HCT116 (cell line): Measurements from ENCODE around the gene CGB7. TPM values are rescaled to one million over a fixed set of nuclear protein-coding genes. Genes with fewer than 3 reads are reported as not detected.

ENCODE experiments used
- ATAC-seq: fragments of 200-7000 bp; cut with Tn5 transposase; 2 replicates; pipeline ENCODE4 v1.9.1; 2020; ENCODE audit warnings: mild to moderate bottlenecking, moderate library complexity
- BruUV-seq: library from RNA; stranded (reverse); fragments of 400-500 nt; replicated peaks from 2 replicates; lab custom pipeline; 2021; lab: Mats Ljungman, UMichigan
- CTCF ChIA-PET: fragments of 300-600 bp; sonication (Branson Sonifier 250); formaldehyde crosslinking; loops from one replicate; lab custom pipeline; 2021; ENCODE audit warnings: antibody characterized with exemption; lab: Charles Lee
- POLR2A ChIA-PET: fragments of 300-600, 350-600 bp; sonication (Branson Sonifier 250); formaldehyde crosslinking; loops from one replicate; lab custom pipeline; 2021; ENCODE audit warnings: antibody characterized with exemption; lab: Charles Lee
- RAD21 ChIA-PET, 2 experiments: fragments of 300-600 bp; sonication (Branson Sonifier 250); formaldehyde crosslinking; loops; one replicate each; lab custom pipeline; 2023; ENCODE audit warnings: low total read pairs in 2 of 2; ENCODE audit not compliant: uncharacterized antibody in 2 of 2, unreplicated experiment in 2 of 2, low non-redundant PET in 1 of 2; lab: Charles Lee
- DNase-seq: peaks from one replicate; pipeline ENCODE4 v3.0.0-alpha.2; 2010; ENCODE audit warnings: low read depth, low spot score
- H2AFZ ChIP-seq: fragments of 200-600 bp; shearing (Covaris generic), sonication (generic); 2 replicates; pipeline ENCODE4 v1.6.1; 2017; ENCODE audit warnings: low read depth, mixed run types, mixed read lengths, antibody characterized with exemption, low read length; ENCODE audit not compliant: poor library complexity, severe bottlenecking
- H3K27ac ChIP-seq: 2 replicates; pipeline ENCODE4 v1.5.1; 2012; ENCODE audit warnings: low read depth, low read length
- H3K27me3 ChIP-seq: fragments of 200-600 bp; sonication (generic); 2 replicates; pipeline ENCODE4 v1.6.1; 2016; ENCODE audit warnings: mixed run types, low read length, mixed read lengths; ENCODE audit not compliant: insufficient read depth
- H3K36me3 ChIP-seq, 2 experiments: fragments of 200-500 bp in 1 of 2; fragments of 200-600 bp in 1 of 2; sonication (Bioruptor generic) in 1 of 2; sonication (generic) in 1 of 2; 2 replicates each; pipeline versions ENCODE4 v1.5.1 to v1.6.1; 2014 to 2016; ENCODE audit warnings: low read length in 2 of 2, inconsistent platforms in 1 of 2, mixed read lengths in 1 of 2, mixed run types in 1 of 2; ENCODE audit not compliant: insufficient read depth in 2 of 2, control insufficient read depth in 1 of 2
- H3K4me1 ChIP-seq, 2 experiments: fragments of 200-600 bp in 1 of 2; sonication (generic) in 1 of 2; 2 replicates each; pipeline versions ENCODE4 v1.5.1 to v1.6.1; 2012 to 2017; ENCODE audit warnings: low read length in 2 of 2, inconsistent platforms in 1 of 2, mild to moderate bottlenecking in 1 of 2, mixed read lengths in 1 of 2, mixed run types in 1 of 2, moderate library complexity in 1 of 2; ENCODE audit not compliant: insufficient read depth in 2 of 2, control insufficient read depth in 1 of 2
- H3K4me2 ChIP-seq: fragments of 200-600 bp; sonication (generic); 2 replicates; pipeline ENCODE4 v1.6.1; 2017; ENCODE audit warnings: mixed run types, low read length, mixed read lengths
- H3K4me3 ChIP-seq, 2 experiments: fragments of 200-600 bp in 1 of 2; sonication (generic) in 1 of 2; replicated peaks in 1 of 2; 2 replicates each; pipeline ENCODE4 v1.5.1; 2011 to 2016; ENCODE audit warnings: low read length in 2 of 2, control low read depth in 1 of 2, low read depth in 1 of 2, mild to moderate bottlenecking in 1 of 2, mixed read lengths in 1 of 2, mixed run types in 1 of 2
- H3K79me2 ChIP-seq: fragments of 200-600 bp; sonication (generic); 2 replicates; pipeline ENCODE4 v1.6.1; 2017; ENCODE audit warnings: mild to moderate bottlenecking, mixed run types, low read length, moderate library complexity, mixed read lengths; ENCODE audit not compliant: insufficient read depth
- H3K9ac ChIP-seq: fragments of 200-600 bp; sonication (generic); 2 replicates; pipeline ENCODE4 v1.6.1; 2016; ENCODE audit warnings: low read length, mixed read lengths
- H3K9me2 ChIP-seq: fragments of 200-600 bp; sonication (generic), shearing (Covaris generic); 2 replicates; pipeline ENCODE4 v1.6.1; 2017; ENCODE audit warnings: mixed run types, mild to moderate bottlenecking, moderate library complexity; ENCODE audit not compliant: insufficient read depth
- H3K9me3 ChIP-seq, 2 experiments: fragments of 200-500 bp in 1 of 2; fragments of 200-600 bp in 1 of 2; sonication (Bioruptor generic) in 1 of 2; sonication (generic) in 1 of 2; 2 replicates each; pipeline ENCODE4 v1.6.1; 2014 to 2017; ENCODE audit warnings: low read length in 2 of 2, mixed read lengths in 2 of 2, inconsistent platforms in 1 of 2, low read depth in 1 of 2, mild to moderate bottlenecking in 1 of 2, mixed run types in 1 of 2, moderate library complexity in 1 of 2; ENCODE audit not compliant: control insufficient read depth in 1 of 2, insufficient read depth in 1 of 2
- H4K20me1 ChIP-seq: fragments of 200-600 bp; sonication (generic), shearing (Covaris generic); 2 replicates; pipeline ENCODE4 v1.6.1; 2017; ENCODE audit warnings: mixed run types, mild to moderate bottlenecking, moderate library complexity; ENCODE audit not compliant: insufficient read depth
- EGR1 ChIP-seq: IDR thresholded peaks from 2 replicates; pipeline ENCODE4 v1.6.1; 2012; ENCODE audit warnings: low read depth
- EZH2 ChIP-seq: fragments of 200-600 bp; sonication (generic); IDR thresholded peaks from 2 replicates; pipeline ENCODE4 v1.6.1; 2017; ENCODE audit warnings: antibody characterized with exemption, mixed run types
- EZH2phosphoT487 ChIP-seq: fragments of 200-600 bp; IDR thresholded peaks from 2 replicates; pipeline ENCODE4 v1.6.1; 2018; ENCODE audit warnings: antibody characterized with exemption, borderline replicate concordance
- POLR2A ChIP-seq: IDR thresholded peaks from 2 replicates; pipeline ENCODE4 v1.7.0; 2011; ENCODE audit warnings: borderline replicate concordance; ENCODE audit not compliant: insufficient read depth, insufficient read length; ENCODE audit errors: extremely low read depth
- RAD21 ChIP-seq: IDR thresholded peaks from 2 replicates; pipeline ENCODE4 v1.6.1; 2012; ENCODE audit warnings: low read depth, mild to moderate bottlenecking
- SP1 ChIP-seq: IDR thresholded peaks from 2 replicates; pipeline ENCODE4 v1.6.1; 2012; ENCODE audit warnings: low read depth
- SRF ChIP-seq: IDR thresholded peaks from 2 replicates; pipeline ENCODE4 v1.6.1; 2012; ENCODE audit warnings: low read depth
- ZNF274 ChIP-seq: fragments of 200-500 bp; sonication (Bioruptor generic); IDR thresholded peaks from 2 replicates; pipeline ENCODE4 v1.6.1; 2014; ENCODE audit warnings: mild to moderate bottlenecking, low read depth, low read length, inconsistent platforms
- intact Hi-C: fragments of 100-400 bp; cut with micrococcal nuclease; formaldehyde crosslinking; loops from 2 replicates; pipeline ENCODE4 v1.10.0; 2022
- total RNA-seq: library from RNA; stranded (reverse); gene quantifications from one replicate; pipeline ENCODE4 v1.2.1, GENCODE V29; 2021; ENCODE audit not compliant: unreplicated experiment
- TF ChIP-seq, protein P1 (sequence below): IDR thresholded peaks from 2 replicates; pipeline ENCODE4 v1.6.1; 2012
- TF ChIP-seq, protein P2 (sequence below), 3 experiments: fragments of 200-600 bp in 1 of 3; sonication (generic) in 1 of 3; IDR thresholded peaks in 2 of 3; conservative IDR thresholded peaks in 1 of 3; 2 replicates each; pipeline ENCODE4 v1.5.1; 2012 to 2017; ENCODE audit warnings: low read depth in 2 of 3, low read length in 2 of 3, antibody characterized with exemption in 1 of 3, borderline replicate concordance in 1 of 3, control low read depth in 1 of 3, mild to moderate bottlenecking in 1 of 3, mixed read lengths in 1 of 3, mixed run types in 1 of 3, moderate library complexity in 1 of 3; ENCODE audit not compliant: insufficient read depth in 1 of 3
- TF ChIP-seq, protein P3 (sequence below): IDR thresholded peaks from 2 replicates; pipeline ENCODE4 v1.6.1; 2011; ENCODE audit warnings: mild to moderate bottlenecking, low read length, moderate library complexity; ENCODE audit not compliant: insufficient replicate concordance; ENCODE audit errors: extremely low read depth

CGB7 gene
- total RNA-seq, 1 experiment from 2014 or later = 5.4 TPM

DNA sequence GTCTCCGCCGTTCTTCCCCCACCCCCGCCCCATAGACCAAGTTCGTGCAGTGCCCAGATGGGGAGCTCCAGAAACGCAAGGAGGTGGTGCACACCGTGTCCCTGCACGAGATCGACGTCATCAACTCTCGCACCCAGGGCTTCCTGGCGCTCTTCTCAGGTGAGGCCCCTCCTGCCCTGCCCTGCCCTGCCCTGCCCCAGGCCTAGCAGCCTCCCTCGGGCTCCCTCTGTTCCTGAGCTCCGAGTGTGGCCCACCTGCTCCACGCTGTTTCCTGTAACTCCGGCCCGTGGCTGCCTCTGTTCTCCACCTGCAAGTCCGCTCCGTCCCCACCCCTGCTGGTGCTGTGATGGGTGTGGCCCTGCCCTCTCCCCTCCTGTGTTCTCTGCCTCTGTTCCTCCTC lies 47.1 kb downstream of the CGB7 start:
- H3K27ac ChIP-seq = no peak overlapping the region
- POLR2A ChIA-PET = no interaction called here
- H3K79me2 ChIP-seq = no peaks in the 10 kb centered on the region
- no peaks in the 10 kb centered on the region for H3K9me3 ChIP-seq
- no peak overlapping the region for H3K4me2 ChIP-seq
- H3K9me2 ChIP-seq = no peaks in the 10 kb centered on the region
- RAD21 ChIA-PET = no interaction called here
- TF ChIP-seq, protein P1, sequence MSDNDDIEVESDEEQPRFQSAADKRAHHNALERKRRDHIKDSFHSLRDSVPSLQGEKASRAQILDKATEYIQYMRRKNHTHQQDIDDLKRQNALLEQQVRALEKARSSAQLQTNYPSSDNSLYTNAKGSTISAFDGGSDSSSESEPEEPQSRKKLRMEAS = no peak
- TF ChIP-seq EZH2phosphoT487 (no peak), EZH2 (no peak), SRF (no peak)
- no peak for ATAC-seq
- intact Hi-C loops = no loop called here
- no peak overlapping the region for H3K4me3 ChIP-seq
- CTCF ChIA-PET = interaction anchor here (3.3 kb wide), 1 partner anchor 11 kb away, joined by 19 read pairs; no protein-coding TSS in a partner anchor
- H3K4me1 ChIP-seq = no peaks in the 10 kb centered on the region
- H4K20me1 ChIP-seq = no peaks in the 10 kb centered on the region
- DNase-seq = no peak
- no peaks in the 10 kb centered on the region for H3K27me3 ChIP-seq
- peaks cover 48 to 57% of the 10 kb centered on the region in 2 experiments for H3K36me3 ChIP-seq
- no peak overlapping the region for H3K9ac ChIP-seq
- no TSS peak for BruUV-seq
- no peak overlapping the region for H2AFZ ChIP-seq

DNA sequence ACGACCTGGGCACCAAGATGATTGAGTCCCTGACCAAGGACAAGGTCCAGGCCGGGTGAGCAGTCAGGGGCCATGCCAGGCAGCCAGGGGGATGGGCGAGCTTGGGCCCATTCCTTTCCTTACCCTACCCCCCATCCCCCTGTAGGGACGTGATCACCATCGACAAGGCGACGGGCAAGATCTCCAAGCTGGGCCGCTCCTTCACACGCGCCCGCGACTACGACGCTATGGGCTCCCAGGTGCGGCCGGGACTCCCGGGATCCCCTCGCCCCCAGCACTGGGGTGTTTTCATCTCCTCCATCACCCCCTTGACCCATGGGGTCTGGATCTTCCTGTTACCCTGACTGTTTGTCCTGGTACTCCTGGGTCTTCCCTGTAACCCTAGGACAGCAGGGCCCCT lies 47.7 kb downstream of the CGB7 start:
- ATAC-seq = no peak
- CTCF ChIA-PET = interaction anchor here (3.3 kb wide), 1 partner anchor 10 kb away, joined by 19 read pairs; no protein-coding TSS in a partner anchor

More for the DNA sequence above, 47.7 kb downstream of the CGB7 start:
- no peaks in the 10 kb centered on the region for H3K79me2 ChIP-seq
- H3K9me2 ChIP-seq = no peaks in the 10 kb centered on the region
- no TSS peak for BruUV-seq
- TF ChIP-seq, protein P2, sequence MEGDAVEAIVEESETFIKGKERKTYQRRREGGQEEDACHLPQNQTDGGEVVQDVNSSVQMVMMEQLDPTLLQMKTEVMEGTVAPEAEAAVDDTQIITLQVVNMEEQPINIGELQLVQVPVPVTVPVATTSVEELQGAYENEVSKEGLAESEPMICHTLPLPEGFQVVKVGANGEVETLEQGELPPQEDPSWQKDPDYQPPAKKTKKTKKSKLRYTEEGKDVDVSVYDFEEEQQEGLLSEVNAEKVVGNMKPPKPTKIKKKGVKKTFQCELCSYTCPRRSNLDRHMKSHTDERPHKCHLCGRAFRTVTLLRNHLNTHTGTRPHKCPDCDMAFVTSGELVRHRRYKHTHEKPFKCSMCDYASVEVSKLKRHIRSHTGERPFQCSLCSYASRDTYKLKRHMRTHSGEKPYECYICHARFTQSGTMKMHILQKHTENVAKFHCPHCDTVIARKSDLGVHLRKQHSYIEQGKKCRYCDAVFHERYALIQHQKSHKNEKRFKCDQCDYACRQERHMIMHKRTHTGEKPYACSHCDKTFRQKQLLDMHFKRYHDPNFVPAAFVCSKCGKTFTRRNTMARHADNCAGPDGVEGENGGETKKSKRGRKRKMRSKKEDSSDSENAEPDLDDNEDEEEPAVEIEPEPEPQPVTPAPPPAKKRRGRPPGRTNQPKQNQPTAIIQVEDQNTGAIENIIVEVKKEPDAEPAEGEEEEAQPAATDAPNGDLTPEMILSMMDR (IDR thresholded peaks at IDR 0.05 in 2 of 3, conservative IDR thresholded peaks at IDR 0.05 in 1 of 3; ENCODE audit: borderline replicate concordance in 1 of 3, insufficient read depth in 1 of 3, low read depth in 2 of 3, low read length in 2 of 3) = no peak
- TF ChIP-seq, protein P3, sequence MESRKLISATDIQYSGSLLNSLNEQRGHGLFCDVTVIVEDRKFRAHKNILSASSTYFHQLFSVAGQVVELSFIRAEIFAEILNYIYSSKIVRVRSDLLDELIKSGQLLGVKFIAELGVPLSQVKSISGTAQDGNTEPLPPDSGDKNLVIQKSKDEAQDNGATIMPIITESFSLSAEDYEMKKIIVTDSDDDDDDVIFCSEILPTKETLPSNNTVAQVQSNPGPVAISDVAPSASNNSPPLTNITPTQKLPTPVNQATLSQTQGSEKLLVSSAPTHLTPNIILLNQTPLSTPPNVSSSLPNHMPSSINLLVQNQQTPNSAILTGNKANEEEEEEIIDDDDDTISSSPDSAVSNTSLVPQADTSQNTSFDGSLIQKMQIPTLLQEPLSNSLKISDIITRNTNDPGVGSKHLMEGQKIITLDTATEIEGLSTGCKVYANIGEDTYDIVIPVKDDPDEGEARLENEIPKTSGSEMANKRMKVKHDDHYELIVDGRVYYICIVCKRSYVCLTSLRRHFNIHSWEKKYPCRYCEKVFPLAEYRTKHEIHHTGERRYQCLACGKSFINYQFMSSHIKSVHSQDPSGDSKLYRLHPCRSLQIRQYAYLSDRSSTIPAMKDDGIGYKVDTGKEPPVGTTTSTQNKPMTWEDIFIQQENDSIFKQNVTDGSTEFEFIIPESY = no peak
- TF ChIP-seq EZH2phosphoT487 (no peak), POLR2A (no peak), EGR1 (no peak), RAD21 (no peak), SRF (no peak), SP1 (no peak), ZNF274 (no peak)
- H3K4me1 ChIP-seq = no peaks in the 10 kb centered on the region
- H4K20me1 ChIP-seq = no peaks in the 10 kb centered on the region
- H3K9me3 ChIP-seq = no peaks in the 10 kb centered on the region
- H3K9ac ChIP-seq = no peak overlapping the region
- H3K4me2 ChIP-seq = no peak overlapping the region
- H3K27ac ChIP-seq = no peak overlapping the region
- H3K27me3 ChIP-seq = no peaks in the 10 kb centered on the region
- ChIA-PET RAD21 (no interaction called here), POLR2A (interaction anchor here (1.5 kb wide), 1 partner anchor 16 kb away, joined by 6 read pairs; the partner anchor contains the start of genes GYS1 and RUVBL2)
- intact Hi-C loops = no loop called here
- H2AFZ ChIP-seq = no peak overlapping the region
- no peak for DNase-seq
- peaks cover 50 to 62% of the 10 kb centered on the region in 2 experiments for H3K36me3 ChIP-seq
- no peak overlapping the region for H3K4me3 ChIP-seq
